Stimulated activated CD4-positive, alpha-beta T cell treated with anti-CD3 and anti-CD28 coated beads, Interleukin-1b, Interleukin-23, amount 100 ng/mL, for 48 hours (primary cell): ENCODE data around the gene CD300LG.
"Not testable (repeated sequence)": the region's sequence is repeated elsewhere in the genome, so short reads cannot be mapped to it uniquely, and the experiment has no call there.

ENCODE experiments used
- DNase-seq: peaks from one replicate; pipeline ENCODE4 v3.0.0-alpha.2; 2020

Gene CD300LG

DNA sequence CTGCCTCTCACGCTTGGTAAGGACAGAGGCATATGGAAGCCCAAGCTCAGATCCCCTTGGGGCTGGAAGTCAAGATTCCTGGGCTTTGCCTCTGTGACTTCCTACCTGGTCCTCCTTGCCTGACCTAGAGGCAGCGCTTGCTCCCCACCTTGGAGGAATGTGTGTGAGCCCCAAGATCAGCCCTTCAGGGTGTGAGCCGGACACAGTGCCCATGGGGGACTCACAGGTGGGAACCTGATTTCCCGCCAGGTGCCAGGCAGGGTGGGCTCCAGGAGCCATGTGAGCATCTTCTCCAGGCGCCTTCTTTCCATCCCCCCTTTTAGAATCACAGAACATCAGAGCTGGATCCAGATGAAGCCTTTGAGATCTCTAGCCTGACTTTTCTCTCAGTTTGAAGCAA, 10.2 kb downstream of the CD300LG start:
- DNase-seq: no peak

DNA sequence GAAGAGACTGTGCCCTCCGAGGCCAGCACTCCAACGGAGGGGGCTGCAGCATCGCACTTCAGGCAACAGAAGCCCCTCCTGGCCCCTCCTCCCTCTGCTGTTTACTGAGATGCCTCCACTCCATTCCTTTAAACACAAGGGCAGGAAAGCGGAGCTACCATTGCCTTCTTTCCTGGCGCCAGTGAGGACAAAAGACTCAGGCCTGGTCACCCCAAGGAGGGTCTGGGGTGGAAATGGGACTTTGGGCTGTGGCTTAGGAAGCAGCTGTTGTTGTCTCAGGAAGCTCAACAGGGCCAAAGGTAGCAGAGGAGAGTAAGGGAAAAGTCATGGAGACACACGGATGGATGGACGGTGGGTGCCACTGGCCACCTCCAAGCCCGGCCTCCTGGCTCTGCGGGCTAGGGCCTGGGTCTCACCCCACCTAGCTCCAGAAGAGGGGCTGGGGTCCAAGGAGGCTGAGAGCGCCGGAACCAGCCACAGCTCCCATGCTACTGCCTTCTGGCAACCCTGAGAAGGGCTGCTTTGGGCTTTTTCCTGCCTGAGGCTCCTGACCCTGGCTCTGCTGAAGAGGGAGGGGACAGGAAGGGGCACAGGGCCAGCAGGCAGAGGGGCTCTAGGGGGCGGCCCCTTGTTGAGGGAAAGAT, 11.1 kb downstream of the CD300LG start:
- DNase-seq: no peak

DNA sequence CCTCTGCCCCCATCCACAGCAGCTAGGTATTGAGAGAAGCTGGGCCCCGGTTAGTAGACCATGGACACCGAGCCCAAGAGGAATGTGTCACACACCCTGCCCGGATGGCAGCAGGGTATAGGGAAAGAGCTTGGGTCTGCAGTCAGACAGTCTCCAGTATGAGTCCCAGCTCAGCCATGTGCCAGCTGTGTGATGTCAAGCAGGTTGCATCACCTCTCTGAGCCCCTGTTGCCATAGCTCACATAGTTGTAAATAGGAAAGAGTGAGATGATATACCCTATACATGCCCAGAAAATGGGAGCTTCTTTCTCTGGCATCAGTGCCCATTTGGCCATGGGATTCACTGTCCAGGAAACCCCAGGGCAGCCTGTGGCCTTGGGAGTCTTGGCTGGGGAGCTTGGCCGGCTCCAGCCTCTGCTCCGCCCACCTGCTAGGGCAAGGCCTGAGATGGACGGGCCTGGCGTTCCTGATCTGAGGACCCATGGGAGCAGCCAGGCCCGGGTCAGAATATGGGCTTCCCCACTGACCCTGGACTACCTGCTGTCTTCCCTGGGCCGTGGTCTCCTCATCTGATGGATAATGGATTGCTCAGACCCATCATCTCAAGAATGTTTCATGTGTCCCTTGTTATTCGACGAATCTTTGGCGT, 13.2 kb downstream of the CD300LG start:
- no peak for DNase-seq

DNA sequence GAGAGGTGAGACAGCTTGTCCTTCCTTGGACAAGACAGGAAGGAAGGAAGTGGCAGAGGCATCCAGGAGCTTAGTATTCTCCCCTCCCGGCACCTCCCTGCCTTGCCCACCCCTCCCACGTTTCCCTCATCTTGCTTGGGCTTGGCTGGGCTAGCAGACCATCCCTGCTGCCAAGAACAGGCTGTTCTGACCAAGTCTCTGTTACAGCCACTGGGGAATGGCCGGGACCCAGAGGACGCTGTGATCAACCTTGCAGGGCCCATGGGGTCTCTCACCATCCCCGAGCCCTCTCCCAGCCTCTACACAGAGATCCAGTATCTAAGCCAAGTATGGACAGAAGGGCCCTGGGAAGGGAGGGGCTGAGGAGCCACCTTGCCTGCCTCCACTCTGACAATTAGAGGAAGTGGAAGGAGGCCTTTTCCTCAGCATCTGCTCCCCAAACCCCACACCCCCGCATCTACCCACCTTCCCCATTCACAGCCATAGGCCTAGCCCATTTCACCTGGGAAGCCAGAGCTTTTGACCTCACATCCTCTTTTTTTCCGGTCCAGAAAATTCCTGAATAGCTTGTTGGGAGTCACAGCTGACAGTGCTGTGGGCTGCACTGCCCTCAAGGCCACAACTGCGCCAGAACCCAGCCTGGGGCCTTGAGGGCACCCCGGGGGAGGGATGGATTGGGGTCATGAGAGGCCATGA, 14.1 kb downstream of the CD300LG start:
- no peak for DNase-seq

DNA sequence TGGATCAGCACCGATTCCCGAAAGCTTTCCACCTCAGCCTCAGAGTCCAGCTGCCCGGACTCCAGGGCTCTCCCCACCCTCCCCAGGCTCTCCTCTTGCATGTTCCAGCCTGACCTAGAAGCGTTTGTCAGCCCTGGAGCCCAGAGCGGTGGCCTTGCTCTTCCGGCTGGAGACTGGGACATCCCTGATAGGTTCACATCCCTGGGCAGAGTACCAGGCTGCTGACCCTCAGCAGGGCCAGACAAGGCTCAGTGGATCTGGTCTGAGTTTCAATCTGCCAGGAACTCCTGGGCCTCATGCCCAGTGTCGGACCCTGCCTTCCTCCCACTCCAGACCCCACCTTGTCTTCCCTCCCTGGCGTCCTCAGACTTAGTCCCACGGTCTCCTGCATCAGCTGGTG, 15.0 kb downstream of the CD300LG start:
- DNase-seq: no peak

DNA sequence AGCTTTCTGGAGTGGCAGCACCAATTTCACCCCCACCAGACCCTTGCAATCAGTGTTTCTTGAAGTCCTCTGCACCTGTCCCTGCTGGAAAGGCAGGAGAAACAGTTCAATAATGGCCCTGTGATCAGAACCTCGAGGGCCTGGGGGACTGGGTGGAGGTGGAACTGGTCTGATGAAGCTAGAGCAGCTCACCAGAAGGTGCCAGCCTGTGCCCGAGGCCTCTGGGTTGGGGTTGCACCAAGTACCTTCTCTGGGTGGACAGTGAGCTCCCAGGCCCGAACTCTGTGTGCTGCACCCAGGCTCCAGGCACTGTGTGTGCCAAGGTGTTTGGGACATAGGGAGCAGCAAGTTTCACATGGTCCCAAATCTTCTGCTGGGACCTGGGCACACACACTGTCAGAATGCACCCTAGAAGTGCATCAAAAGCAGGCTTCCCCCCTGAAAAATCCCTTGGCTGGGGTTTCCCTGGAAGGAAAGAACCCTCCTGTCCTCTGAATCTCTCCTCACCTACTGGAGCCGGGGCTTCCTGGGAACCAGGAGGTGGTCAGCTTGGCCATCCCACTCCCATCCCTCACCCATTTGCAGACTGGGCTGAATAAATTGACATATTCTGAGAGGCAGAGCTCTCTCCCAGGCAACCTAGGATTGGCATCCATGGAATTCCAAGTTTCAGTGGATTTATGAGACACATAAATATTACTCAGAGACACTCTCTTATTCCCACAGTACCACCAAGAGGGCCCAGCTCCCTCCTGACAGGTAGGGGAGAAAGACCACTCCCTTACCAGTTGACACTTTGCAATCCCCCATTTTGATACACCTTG, 17.4 kb downstream of the CD300LG start:
- no peak for DNase-seq

DNA sequence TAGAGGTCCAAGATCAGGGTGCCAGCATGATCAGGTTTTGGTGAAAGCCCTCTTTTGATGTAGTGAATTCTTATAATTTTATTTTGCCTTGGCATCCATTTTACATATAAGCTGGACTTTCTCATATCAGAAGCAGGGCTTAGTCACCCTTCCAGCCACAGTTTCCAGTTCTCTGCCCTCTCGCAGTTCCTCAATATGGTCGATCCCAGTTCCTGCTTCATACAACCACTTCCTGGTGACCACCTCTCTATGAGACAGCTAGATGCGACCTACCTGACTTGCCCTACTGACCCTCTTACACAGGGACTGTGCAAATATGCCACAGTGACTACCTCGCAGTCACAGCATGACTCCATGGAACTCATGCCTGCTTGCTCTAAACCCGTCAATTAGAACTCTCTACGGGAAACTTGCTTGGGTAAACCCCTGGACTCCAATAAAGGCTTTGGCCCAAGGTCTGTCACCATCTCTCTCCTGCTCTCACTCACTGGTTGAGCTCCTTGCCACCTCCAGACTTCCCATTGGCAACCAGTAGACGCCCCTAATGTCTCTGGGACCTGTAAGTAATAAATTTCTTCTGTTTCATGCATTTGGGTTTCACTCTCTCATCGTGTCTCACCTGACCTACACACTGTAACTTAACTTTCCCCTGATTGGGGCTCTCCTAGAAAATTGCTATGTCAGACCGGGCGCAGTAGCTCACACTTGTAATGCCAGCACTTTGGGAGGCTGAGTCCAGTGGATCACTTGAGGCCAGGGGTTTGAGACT, 21.4 kb downstream of the CD300LG start:
- no peak for DNase-seq

DNA sequence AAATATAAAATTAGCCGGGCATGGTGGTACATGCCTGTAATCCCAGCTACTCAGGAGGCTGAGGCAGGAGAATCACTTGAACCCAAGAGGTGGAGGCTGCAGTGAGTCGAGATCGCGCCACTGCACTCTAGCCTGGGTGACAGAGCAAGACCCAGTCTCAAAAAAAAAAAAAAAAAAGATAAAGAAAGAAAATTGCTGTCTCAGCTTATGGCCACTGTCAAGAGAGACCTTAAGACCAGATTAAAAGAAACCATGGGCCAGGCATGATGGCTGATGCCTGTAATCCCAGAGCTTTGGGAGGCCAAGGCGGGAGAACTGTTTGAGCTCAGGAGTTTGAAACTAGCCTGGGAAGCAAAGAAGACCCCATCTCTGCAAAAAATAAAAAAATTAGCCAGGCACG, 22.1 kb downstream of the CD300LG start:
- not testable (repeated sequence) for DNase-seq

DNA sequence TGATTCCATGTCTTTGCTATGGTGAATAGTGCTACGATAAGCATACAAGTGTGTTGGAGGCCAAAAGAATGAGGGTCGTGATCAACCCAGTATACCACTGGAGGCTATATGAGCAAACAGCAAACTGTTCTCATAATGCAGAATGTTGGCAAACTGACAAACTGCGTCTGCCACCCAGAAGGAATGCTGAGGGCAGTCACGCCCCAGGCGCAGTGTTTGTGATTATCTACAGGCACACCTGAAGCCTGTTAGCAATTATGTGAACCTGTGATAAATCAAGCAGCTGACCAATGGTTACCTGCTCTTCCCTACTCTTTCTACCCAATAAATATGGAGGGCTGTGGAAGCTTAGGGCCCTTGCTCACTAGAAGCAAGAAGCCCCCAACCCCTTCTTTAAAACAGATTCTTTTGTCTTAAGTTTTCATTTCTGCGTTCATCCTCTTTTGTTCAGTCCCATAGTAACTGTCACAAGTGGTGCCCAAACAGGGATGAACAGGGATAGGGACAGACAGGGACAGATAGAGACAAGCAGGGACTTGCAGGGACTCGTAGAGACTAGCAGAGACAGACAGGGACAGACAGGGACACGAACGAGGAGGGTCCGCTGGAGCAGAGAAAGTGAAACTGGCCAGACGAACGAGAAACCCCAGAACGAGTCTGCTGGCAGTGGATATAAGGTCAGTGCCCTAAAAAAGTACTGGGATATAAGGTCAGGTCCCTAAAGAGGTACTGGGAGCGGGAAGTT, 25.1 kb downstream of the CD300LG start:
- no peak for DNase-seq

DNA sequence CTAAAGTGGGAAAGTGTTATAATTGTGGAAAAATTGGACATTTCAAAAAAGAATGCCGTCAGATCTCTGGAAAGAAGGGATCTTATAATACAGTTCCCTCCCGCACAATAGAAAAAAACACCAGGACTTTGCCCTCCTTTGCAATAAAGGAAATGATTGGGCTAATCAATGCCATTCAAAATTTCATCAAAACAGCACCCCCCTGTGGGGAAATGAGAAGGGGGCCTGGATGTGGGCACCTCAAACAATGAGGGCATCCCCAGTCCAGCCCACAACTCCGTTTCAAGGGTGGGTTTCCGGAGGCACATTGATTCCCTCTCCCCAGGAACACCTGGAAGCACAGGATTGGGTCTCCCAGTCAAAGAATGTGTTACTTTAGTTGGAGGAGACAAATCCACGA, 26.1 kb downstream of the CD300LG start:
- DNase-seq: no peak

DNA sequence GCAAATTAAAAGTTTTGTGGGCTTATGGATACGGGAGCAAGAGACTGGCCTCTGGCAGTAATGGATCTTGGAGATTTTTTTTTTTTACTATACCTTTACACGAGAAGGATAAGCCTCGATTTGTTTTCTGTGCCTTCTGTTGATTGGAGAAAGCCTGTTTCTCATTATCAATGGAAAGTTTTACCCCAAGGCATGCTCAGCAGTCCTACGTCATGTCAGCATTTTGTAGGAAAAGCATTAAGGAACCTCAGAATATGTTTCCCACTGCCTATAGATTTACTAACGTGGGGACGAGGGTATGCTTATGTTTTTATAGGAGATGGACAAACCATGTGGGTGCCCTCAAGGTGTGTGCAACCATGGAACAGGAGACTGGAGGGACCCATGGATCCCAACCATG, 26.8 kb downstream of the CD300LG start:
- no peak for DNase-seq

DNA sequence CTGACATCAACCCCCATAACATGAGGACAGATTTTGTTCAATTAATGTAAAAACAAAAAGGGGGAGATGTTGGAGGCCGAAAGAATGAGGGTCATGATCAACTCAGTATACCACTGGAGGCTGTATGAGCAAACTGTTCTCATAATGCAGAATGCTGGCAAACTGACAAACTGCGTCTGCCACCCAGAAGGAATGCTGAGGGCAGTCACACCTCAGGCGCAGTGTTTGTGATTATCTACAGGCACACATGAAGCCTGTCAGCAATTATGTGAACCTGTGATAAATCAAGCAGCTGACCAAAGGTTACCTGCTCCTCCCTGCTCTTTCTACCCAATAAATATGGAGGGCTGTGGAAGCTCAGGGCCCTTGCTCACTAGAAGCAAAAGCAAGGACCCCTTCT, 27.3 kb downstream of the CD300LG start:
- no peak for DNase-seq

DNA sequence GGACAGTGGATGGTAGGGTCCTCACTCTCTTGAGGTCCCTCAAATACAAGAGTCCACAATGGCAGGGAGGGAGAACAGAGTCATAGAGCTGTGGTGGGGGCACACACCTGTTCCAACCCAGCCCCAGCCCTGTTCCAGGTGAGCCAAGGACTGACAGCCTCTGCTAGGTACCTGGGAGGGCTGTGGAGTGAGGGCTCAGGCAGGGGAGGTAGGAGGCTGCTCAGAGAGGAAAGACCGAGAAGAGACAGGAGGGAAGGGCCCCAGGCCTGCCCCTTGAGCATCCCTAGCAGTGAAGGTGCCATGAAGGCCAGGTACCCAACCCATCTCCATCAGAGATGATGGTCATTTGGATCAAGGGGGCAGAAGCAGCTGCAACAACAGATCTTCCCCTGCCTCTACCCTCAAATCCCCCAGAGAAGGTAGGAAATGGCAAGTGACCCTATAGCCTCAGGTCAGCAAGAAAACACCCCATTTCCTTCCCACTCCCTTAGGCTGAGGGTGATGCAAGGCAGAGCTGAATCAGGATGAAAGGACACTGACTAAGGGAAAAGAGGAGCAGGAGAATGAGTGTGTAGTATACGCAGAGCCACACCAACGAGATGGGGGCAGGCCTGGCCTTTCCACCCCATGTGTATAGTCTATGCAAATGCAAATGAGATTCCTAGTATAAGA, 28.6 kb downstream of the CD300LG start:
- no peak for DNase-seq

DNA sequence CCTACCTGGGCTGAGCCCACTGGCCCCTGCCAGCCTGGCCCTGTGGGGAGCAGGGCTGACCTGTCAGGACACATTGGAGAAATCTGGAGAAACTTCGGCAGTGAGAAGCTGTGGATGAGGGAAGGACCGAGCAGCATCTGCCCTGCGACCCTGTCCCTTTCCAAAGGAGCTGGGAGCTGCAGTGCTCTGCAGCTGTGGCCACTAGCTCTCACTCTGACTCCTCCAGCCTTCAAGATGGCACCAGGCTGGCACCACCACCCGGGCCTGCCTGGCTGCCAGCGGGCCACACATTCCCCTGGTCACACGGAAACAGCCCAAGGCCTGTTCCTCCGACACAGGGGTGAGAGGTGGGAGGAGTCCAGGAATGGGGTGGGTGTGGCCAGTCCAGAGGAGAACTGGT, 30.1 kb downstream of the CD300LG start:
- DNase-seq: no peak

DNA sequence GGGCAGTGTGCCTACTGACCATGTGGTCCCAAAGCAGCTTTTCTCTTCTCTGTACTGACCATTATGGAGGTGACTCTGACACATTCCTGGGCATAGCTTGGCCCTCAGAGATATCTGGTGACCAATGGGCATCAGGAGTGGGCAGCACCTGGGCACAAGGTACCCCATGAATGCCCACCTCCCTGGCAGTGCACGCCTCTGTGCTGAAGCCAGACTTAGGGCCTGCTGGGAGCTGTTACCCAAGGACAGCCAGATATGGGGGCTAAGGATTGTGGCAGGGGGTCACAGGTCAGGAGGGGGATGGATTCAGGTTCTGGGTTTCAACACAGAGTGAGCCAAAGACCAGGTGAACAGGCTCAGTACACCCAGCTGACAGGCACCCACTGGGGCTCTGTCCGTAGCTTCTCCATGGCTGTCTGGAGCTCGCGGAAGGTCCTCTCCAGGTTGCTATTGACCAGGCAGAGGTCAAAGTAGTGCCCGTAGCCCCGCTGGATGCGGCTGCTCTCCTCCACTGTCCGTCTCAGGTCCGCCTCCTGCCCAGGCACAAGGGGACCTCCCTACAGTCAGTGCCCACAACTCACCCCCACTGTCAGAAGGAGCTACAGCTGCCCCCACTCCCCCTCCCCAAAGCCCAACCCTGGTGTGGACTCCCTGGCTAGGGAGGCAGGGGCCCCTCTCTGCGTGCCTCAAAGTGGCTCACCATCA, 30.6 kb downstream of the CD300LG start:
- DNase-seq: no peak

DNA sequence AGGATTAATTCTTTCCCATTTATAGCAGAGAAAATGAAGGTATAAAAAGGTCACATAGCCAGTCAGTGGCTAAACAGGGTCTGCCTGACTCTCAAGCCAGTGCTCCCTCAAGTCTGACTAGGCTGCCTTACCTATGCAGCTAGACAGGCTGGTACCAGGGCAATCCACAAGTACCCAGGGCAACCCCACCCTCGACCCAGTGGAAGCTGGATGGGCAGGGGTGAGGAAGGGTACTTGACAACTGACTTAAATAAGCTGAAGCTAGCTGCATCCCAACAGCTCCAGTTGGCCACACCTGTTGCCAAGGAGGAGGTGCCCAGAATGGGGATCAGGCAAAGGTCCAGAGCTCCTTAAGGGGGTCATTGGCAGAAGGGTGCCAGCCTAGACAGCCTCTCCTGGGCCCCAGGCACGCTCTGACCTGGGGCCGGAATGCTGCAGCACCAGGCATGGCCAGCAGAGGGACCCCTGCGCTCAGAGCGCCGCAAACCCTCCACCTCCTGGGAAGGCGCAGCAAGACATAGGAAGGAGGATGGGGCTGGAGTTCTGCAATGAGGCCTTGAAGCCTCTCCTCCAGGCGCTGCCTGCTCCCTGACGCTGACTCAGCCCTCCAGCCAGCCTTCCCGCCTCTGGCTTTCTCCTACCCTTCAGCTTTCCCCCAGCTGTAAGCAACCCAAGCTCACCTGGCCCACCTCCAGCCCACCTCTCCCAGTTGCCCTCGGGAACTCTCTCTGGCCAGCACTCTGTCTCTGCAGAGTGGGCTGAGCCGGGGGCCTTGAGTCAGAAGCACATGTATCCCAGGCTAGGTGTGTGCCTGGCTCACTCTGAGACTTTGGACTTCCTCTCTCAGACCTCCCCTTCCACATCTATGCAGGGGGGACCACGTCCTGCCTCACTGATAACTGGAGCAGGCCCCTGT, 31.5 kb downstream of the CD300LG start:
- DNase-seq: peak; percentile 58

DNA sequence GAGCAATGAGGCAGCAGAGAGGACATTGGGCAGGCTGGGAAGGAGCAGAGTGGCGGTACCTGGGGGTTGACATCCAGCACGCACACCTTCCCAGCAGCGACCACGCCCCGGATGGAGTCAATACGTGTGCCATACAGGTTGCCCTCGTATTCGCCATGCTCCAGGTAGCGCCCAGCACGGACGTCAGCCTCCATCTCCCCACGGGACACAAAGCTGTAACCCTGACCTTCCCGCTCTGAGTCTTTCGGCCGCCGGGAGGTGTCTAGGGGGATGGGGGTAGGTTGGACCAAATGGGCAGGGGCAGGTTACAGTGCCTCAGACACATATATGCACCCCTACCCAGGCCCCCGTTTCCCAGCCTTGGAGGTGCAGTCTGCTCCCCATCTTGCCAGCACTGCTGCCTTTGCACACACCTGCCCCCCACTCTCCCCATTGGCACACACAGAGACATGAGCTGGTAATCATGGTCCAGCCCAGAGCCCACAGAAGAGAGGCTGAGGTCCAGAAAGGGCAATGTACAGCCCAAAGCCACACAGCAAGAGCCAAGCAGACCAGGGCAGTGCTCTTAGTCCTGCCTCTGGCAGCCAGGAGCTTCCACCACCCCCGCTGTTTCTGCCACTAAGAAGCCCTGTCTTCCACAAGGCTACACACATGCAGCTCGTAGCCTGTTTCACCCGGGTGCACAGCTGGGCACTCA, 32.9 kb downstream of the CD300LG start:
- no peak for DNase-seq

DNA sequence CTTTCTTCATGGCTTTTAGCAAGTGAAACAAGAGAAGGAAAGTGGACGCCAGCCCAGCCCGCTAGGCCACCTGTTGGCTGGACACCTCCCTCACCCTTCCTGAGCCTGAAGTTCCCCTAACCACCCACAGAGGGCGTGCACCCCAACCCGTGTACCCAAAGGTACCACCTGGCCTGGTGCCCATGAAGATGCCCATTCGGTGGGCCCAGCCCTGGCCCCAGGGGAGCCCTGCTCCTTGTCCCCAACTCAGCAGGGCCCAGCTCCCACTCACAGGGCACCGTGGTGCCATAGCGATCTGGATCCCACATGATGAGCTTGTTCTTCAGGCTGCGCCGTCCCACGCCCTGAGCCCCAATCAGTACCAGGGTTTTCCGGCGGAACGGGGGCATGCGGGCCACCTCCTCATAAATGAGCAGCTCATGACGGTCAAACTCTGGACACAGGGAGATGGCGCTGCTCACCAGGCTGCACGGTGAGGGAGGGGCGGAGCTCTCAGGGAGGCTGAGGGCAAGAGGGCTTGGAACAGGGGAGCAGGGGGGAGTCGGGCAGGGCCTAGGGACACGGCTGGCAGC, 33.5 kb downstream of the CD300LG start:
- peak; percentile 41 for DNase-seq

DNA sequence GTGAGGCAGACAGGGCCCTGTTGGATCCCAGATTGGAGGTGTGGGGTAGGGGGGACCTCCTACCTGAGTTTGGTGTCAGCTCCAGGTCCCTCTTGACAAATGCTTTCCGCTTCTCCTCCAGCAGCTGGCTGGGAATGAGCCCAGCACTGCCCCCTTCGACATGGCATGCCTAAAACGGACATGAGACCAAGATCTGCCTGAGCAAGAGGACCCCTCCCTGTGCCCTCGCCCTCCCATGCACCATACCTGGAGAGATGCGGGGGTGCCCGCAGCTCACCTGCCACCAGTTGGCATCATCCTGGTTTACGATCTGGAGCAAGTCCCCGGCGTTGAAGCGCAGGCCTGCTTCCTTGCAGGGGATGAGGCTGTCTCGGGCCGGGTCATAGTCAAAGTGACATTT, 34.2 kb downstream of the CD300LG start:
- DNase-seq: no peak
